Ureter (tissue), 1 donor: Measurements from ENCODE around the gene METTL13. TPM values are rescaled to one million over a fixed set of nuclear protein-coding genes. Genes with fewer than 3 reads are reported as not detected.

Experiments
- DNase-seq: peaks from one replicate; pipeline ENCODE4 v3.0.0-alpha.2; 2020; ENCODE audit warnings: low spot score
- total RNA-seq: library from RNA; stranded (reverse); gene quantifications from one replicate; pipeline ENCODE4 v1.2.4, GENCODE V29; 2023
- donor health status: DM: yes; HTN: yes; CAD: no.

METTL13 gene
- 36.3 TPM for total RNA-seq

- DNase-seq: peak; percentile 99
Measured at GRCh38 chr1:171781176-171781875, at the start of gene METTL13. TSS of gene METTL13 (plus strand) at chr1:171781660. CDS start at chr1:171781968, 308 bp downstream.

- DNase-seq: no peak
Measured at GRCh38 chr1:171736196-171736595, 45.3 kb upstream of the METTL13 start.

GRCh38 chr1:171738911-171739310 is 42.5 kb upstream of the METTL13 start:
- DNase-seq: no peak

- no peak for DNase-seq
Measured at GRCh38 chr1:171739656-171740055, 41.8 kb upstream of the METTL13 start.

GRCh38 chr1:171740356-171740863 is 41.0 kb upstream of the METTL13 start:
- no peak for DNase-seq

- DNase-seq: peak; percentile 50
Measured at GRCh38 chr1:171740987-171741871, 40.2 kb upstream of the METTL13 start.

- DNase-seq: peak; percentile 93
Measured at GRCh38 chr1:171741872-171742576, 39.4 kb upstream of the METTL13 start, which contains the start of gene VAMP4. TSS of gene VAMP4 (minus strand) at chr1:171742065. CDS start at chr1:171738414, 3,651 bp downstream.

- peak; percentile 60 for DNase-seq
Measured at GRCh38 chr1:171742577-171742922, 38.9 kb upstream of the METTL13 start.

- no peak for DNase-seq
Measured at GRCh38 chr1:171743081-171743870, 38.2 kb upstream of the METTL13 start.

- DNase-seq: no peak
Measured at GRCh38 chr1:171744986-171745385, 36.5 kb upstream of the METTL13 start.

- DNase-seq: no peak
Measured at GRCh38 chr1:171748651-171749050, 32.8 kb upstream of the METTL13 start.

- DNase-seq: no peak
Measured at GRCh38 chr1:171751221-171751620, 30.2 kb upstream of the METTL13 start.

GRCh38 chr1:171753182-171753581 is 28.3 kb upstream of the METTL13 start:
- DNase-seq: no peak

- DNase-seq: no peak
Measured at GRCh38 chr1:171753685-171754352, 27.6 kb upstream of the METTL13 start.

GRCh38 chr1:171754353-171754705 is 27.1 kb upstream of the METTL13 start:
- no peak for DNase-seq

- DNase-seq: no peak
Measured at GRCh38 chr1:171754971-171755370, 26.5 kb upstream of the METTL13 start.

GRCh38 chr1:171756856-171757255 is 24.6 kb upstream of the METTL13 start:
- DNase-seq: no peak

GRCh38 chr1:171758011-171758410 is 23.4 kb upstream of the METTL13 start:
- no peak for DNase-seq

GRCh38 chr1:171762143-171762563 is 19.3 kb upstream of the METTL13 start:
- DNase-seq: no peak

GRCh38 chr1:171763764-171764163 is 17.7 kb upstream of the METTL13 start:
- no peak for DNase-seq

- no peak for DNase-seq
Measured at GRCh38 chr1:171769171-171769570, 12.3 kb upstream of the METTL13 start.
